ENCODE results near the gene SGPP1.
"Not testable (repeated sequence)": the region's sequence is repeated elsewhere in the genome, so short reads cannot be mapped to it uniquely, and the experiment has no call there.

Gene SGPP1

GRCh38 chr14:63672417-63673180 lies 55.3 kb downstream of the SGPP1 start:
- DNase-seq, result no peak

DNA sequence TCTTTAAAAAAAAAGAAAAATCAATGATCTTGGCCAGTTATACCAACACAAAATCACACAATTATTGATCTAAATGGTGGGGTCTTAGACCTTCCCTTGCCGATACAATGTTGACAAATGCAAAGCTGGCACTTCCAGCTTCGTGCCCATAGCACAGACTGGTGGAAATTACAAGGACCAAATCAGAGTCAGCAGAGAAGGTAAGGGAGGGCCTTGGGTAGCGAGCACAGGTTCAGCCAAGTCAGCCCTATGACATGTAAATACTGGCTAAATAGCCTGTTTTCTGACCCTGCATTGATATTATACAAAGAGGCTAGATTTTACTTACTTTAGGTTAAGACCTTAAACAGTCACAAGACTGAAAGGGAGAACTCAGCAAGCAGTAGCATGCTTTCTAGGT lies 55.9 kb downstream of the SGPP1 start:
- no peak for DNase-seq

GRCh38 chr14:63670692-63671091 lies 57.2 kb downstream of the SGPP1 start:
- DNase-seq, result no peak

GRCh38 chr14:63666335-63666734 lies 61.5 kb downstream of the SGPP1 start:
- DNase-seq, result no peak

GRCh38 chr14:63663428-63664341 lies 64.2 kb downstream of the SGPP1 start:
- DNase-seq, result no peak

DNA sequence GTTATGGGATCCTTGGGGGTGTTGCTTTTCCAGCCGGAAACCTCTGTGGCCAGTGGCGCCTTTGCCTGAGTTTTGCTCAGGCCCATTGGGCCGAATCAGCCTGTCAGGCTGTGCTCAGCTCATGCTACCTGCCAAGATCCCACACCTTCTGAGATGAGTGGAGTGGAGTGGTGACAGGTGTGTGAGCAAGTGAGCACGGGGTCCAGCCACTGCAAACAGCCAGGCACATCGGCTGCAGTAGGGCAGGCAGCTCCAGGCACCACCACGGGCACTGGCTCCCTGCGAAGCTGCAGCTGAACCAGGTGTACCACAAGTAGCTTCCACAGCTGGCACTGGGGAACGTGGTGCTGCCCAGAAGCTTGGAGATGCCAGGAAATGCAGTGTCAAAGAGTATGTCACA lies 65.1 kb downstream of the SGPP1 start:
- DNase-seq, result no peak

DNA sequence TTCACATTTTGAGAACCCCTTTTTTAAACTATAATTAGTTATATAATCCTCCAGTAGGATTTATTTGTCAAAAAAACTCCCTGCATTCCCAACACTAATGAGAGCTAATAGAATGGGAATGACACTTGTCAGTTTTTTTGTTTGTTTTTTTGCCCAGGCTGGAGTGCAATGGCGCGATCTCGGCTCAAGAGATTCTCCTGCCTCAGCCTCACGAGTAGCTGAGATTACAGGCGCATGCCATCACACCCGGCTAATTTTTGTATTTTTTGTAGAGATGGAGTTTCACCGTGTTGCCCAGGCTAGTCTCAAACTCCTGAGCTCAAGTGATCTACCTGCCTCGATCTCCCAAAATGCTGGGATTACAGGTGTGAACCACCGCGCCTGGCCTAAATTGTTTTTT lies 66.0 kb downstream of the SGPP1 start:
- not testable (repeated sequence) for DNase-seq

DNA sequence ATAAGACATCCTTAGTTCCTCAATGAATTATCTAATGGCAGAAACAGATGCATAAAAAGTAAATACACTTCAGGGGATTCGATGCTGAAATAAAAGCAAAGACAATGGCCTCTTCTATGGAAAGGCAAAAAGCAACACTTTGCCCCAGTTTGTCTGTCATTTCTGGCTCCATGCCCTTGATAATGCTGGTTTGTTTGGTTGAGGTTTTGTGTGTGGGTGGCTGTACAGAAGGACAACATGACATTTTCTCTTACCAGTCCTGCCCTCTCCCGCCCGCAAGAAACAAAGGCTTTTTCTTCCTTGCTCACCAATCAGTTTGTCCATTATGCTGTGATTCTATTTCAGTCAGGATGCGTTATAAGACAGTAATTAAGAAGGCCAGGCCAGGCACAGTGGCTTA lies 68.1 kb downstream of the SGPP1 start:
- no peak for DNase-seq

- DNase-seq, result no peak
Observed at GRCh38 chr14:63656194-63656593, 71.7 kb downstream of the SGPP1 start.

DNA sequence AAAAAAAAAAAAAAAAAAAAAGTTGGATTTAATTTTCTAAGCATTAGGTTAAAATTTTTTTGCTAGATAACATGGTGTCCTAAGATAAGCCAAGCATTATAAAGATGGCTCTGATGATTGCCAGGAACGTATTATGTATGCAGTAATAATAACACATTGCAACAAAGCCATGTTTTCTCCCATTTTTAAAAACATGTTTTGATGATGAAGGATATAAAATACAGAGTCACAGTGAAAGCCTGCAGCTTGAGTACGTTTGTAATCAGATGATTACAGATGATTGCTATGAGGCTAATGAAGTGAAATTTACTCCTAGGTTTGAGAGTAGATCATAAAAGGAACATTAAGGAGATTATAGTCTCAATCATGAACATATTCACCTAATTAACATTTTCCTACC lies 72.9 kb downstream of the SGPP1 start:
- DNase-seq, result no peak

- DNase-seq, result no peak
Observed at GRCh38 chr14:63654346-63654745, 73.5 kb downstream of the SGPP1 start.

DNA sequence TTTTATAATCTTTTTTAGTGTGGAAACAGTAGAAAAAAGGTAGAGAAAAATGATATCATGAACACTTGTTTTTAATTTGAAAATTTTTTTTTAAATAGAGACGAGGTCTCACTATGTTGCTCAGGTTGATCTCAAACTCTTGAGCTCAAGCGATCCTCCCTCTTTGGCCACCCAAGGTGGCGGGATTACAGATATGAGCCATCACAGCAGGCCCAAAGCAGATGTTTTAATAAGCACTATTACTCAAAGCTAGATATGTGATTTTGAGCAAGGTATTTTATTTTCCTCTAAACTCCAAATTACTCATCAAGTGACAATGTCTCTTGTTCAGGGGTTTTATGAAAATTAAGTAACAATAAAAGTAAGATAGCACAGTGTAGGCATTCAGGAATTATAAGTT lies 75.5 kb downstream of the SGPP1 start:
- no peak for DNase-seq

DNA sequence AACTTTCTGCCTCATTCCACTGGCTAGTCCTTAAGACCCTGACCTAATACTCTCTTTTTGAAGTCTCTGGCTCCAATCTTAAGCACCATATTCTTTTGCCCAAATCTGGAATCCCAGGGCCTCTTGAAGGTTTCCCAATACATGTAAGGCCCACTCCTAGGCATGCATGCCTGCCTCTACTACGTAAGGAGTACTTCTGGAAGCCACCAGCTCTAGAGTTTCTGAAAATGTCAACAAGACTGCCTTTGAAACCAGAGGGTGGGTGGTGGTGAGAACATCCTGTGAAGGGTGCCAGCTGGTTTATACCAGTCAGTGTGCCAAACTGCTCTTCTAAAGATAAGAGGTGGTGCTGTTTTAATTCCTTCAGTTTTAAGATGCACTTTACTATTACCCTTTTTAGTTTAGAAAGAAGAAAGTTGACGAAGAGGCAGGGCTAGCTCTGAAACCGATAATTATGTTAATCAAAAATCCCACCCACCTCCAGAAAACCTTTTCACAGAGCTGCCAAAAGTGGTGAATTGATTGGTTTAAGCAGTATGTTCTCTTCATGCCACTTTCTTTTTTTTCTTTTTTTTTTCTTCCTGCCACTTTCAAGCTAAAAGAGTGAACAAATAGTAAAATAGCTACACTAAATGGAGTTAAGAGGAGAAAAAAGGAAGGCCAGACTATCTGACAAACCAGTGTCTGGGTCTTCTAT lies 77.5 kb downstream of the SGPP1 start:
- DNase-seq, result peak; percentile 66

- no peak for DNase-seq
Observed at GRCh38 chr14:63647696-63648410, 80.0 kb downstream of the SGPP1 start.

GRCh38 chr14:63644741-63645140 lies 83.1 kb downstream of the SGPP1 start:
- no peak for DNase-seq

DNA sequence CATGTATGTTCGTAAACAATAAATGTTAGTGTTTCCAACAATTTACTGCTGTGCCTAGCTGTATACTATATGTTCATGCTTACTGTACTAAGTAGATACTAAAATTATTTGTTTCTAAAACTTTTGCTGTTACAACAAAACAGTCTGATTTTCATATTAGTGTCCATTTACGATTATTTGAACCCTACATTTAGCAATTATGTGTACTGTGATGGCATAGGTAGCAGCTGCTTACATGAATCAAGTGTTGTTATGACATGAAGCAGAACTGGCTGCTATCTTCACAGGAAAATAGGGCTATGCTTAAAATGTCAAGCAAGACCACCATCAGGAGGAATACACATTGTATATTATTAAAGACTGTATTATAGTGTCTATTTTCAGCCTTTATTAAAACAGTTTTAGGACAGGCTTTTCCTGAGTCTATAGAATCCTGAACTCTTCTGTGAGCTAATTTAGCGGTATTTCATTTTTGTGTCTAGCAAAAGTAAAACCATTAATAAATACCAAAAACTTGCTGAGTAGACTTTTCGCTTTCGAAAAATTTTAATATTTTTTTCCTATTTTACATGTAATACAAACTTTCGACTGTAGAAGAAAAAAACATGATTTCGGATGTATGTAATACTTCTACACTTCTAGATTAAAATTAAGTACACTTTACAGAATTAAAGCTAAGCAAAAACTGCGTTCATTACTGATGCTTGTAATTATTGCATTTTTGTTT lies 85.0 kb downstream of the SGPP1 start:
- no peak for DNase-seq

DNA sequence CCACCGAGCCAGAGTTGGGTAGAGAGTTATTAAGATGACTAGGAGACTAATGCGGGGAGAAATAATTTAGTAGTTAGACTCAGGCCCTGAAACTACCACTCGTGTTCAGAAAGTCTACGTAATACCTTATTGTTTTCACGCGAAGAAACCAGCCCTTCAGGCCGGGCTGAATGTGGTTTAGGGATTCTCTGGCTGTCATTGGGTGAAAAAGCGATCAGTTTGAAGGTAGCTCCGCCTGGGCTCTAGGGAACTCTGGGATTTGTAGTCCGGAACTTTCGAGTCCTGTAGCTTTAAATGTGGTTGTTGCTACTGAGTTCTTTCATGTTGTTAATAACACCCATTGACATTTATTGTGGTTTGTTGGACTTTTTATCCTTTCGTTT lies 85.6 kb downstream of the SGPP1 start:
- DNase-seq, result peak; percentile 90

DNA sequence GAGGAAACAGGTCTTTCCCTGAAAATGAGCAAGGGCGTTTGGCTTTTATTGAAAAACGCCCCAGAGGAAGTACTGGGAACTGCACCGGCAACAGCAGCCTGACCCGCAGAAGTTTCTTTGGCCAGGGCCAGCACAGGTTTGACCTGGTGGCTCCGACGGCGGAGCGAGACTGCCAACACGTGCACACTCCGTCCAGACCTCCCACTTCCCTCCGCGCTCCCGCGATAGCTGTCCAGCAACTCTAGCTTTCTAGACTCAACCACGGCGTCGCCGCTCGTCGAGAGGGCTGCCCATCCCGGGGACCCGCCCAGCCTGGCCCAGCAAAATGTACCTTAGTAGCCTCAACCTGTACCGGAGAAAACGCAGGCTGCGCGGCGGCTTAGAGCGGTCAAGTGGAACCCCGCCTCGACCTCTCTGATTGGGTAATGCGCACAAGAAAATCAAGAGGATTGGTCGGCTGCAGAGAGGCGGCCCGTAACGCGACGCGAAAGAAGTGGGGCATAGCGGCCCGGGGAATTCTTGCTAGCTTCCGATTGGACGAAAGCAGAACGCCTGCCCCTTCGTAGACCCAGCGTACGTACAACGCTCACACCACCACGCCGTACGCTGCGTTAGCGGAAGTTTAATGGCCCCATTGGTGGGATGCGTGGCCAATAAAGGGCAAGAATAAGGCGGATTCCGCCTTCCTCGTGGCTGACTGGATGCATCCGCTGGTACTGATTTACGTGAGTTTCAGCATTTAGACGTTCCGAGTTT lies 86.2 kb downstream of the SGPP1 start, which contains the start of gene WDR89:
Gene WDR89 (minus strand): TSS at position 399 of the 756 bp plus-strand sequence. CDS start 41,929 bp downstream, outside the sequence.
- DNase-seq, result peak; percentile 98

GRCh38 chr14:63638493-63638892 lies 89.4 kb downstream of the SGPP1 start:
- no peak for DNase-seq

DNA sequence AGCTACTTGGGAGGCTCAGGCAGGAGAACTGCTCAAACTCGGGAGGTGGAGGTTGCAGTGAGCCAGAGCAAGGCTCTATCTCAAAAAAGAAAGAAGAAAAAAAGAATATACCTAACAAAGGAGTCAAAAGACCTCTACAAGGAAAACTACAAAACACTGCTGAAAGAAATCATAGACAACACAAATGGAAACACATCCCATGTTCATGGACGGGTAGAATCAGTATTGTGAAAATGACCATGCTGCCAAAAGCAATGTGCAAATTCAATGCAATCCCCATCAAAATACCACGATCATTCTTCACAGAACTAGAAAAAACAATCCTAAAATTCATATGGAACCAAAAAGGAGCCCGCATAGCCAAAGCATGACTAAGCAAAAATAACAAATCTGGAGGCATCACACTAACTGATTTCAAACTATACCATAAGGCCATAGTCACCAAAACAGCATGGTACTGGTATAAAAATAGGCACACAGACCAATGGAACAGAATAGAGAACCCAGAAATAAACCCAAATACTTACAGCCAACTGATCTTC lies 91.7 kb downstream of the SGPP1 start:
- not testable (repeated sequence) for DNase-seq
